Measurements from ENCODE around the gene PIP5K1A.

Gene PIP5K1A

DNA sequence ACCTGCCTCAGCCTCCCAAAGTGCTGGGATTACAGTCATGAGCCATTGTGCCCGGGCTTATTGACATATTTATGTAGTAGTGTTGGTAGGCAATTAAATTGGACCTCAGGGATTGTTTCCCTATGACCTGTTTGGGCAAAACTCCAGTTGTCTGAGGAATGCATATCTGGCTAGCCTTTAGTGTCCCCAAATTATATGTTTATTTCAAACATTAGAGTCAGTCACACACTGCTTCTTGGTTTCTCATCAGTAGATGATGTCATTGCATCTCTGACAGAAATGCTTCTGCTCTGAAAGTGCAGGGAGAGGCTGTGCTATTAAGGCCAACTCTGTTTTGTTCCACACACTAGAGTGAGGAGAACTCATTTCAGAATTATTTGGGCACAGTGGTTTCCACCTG is 12.5 kb downstream of the PIP5K1A start:
- no peak for DNase-seq
- Histone ChIP-seq H3K36me3 (peaks cover 96% of the 10 kb centered on the region), H3K27ac (no peak overlapping the region), H3K4me3 (ENCODE audit: low read depth, low read length) (no peak overlapping the region), H3K27me3 (ENCODE audit: insufficient read depth, low read depth, severe bottlenecking) (no peaks in the 10 kb centered on the region), H3K9me3 (ENCODE audit: severe bottlenecking) (no peaks in the 10 kb centered on the region)
- TF ChIP-seq, protein P1, sequence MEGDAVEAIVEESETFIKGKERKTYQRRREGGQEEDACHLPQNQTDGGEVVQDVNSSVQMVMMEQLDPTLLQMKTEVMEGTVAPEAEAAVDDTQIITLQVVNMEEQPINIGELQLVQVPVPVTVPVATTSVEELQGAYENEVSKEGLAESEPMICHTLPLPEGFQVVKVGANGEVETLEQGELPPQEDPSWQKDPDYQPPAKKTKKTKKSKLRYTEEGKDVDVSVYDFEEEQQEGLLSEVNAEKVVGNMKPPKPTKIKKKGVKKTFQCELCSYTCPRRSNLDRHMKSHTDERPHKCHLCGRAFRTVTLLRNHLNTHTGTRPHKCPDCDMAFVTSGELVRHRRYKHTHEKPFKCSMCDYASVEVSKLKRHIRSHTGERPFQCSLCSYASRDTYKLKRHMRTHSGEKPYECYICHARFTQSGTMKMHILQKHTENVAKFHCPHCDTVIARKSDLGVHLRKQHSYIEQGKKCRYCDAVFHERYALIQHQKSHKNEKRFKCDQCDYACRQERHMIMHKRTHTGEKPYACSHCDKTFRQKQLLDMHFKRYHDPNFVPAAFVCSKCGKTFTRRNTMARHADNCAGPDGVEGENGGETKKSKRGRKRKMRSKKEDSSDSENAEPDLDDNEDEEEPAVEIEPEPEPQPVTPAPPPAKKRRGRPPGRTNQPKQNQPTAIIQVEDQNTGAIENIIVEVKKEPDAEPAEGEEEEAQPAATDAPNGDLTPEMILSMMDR (IDR thresholded peaks at IDR 0.05; ENCODE audit: low read depth, low read length) = no peak

DNA sequence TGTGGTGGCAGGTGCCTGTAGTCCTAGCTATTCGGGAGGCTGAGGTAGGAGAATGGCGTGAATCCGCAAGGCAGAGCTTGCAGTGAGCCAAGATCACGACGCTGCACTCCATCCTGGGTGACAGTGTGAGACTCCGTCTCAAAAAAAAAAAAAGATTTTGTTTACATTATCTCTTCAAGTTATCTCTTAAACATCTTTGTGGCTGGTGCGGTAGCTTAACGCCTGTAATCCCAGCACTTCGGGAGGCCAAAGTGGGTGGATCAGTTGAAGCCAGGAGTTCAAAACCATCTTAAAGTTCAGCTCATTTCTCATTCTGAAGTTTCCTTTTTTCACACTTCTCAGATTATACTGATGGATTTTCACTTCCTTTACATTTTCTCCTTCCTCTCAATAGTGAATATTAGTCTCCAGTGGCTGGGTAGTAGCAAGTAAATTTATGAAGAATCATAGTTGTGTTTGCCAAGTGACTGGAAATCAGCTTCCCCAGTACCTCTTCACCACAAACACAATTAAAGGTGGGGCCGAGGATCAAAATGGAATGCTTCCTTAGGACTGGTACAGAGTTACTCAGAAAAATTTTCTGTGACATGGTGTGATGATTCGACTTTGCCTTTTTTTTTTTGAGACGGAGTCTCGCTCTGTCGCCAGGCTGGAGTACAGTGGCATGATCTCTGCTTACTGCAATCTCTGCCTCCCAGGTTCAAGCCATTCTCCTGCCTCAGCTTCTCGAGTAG is 13.8 kb downstream of the PIP5K1A start:
- TF ChIP-seq, protein P1 (IDR thresholded peaks at IDR 0.05; ENCODE audit: low read depth, low read length) = no peak
- Histone ChIP-seq H3K4me3 (ENCODE audit: low read depth, low read length) (no peak overlapping the region), H3K36me3 (peaks cover 91% of the 10 kb centered on the region), H3K27ac (no peak overlapping the region), H3K9me3 (ENCODE audit: severe bottlenecking) (no peaks in the 10 kb centered on the region), H3K27me3 (ENCODE audit: insufficient read depth, low read depth, severe bottlenecking) (no peaks in the 10 kb centered on the region)
- no peak for DNase-seq

DNA sequence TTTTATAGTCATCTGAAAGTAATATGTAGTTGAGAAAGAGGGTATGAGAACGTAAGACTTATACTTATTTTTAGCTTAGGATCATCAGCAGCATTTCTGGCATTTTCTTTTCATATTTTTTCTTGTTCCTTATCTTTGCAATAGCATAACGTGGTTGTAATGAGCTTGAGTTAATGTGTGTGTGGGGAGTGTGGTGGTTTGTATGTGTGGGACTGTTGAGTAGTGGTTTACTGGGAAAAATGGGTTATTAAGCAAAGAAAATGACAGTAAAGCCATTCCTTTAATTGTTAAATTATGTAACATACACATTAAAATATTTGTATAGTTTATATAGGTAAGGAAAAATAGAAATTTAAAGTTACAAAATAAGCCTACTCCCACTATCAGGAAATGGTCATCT is 15.2 kb downstream of the PIP5K1A start:
- Histone ChIP-seq H3K27ac (no peak overlapping the region), H3K4me3 (ENCODE audit: low read depth, low read length) (no peak overlapping the region), H3K9me3 (ENCODE audit: severe bottlenecking) (no peaks in the 10 kb centered on the region), H3K36me3 (peaks cover 92% of the 10 kb centered on the region), H3K27me3 (ENCODE audit: insufficient read depth, low read depth, severe bottlenecking) (no peaks in the 10 kb centered on the region)
- TF ChIP-seq, protein P1 (IDR thresholded peaks at IDR 0.05; ENCODE audit: low read depth, low read length) = no peak
- no peak for DNase-seq

DNA sequence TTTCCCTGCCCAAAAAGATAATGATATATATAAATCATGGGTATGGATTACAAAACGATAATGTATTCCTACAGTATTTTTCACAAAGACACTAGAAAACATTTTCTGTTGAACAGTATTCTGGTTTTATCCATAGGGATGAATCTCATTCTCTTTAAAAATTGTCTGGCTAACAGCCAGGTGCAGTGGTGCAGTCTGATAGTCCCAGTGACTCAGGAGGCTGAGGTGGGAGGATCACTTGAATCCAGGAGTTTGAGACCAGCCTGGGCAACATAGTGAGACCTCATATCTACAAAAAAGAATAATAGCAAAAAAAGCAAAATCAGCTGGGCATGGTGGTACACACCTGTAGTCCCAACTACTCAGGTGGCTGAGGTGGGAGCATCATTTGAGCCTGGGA is 23.3 kb downstream of the PIP5K1A start:
- no peak for DNase-seq
- H3K36me3 ChIP-seq = peaks cover 84% of the 10 kb centered on the region
- no peak overlapping the region for H3K4me3 ChIP-seq (ENCODE audit: low read depth, low read length)
- H3K27me3 ChIP-seq (ENCODE audit: insufficient read depth, low read depth, severe bottlenecking) = no peaks in the 10 kb centered on the region
- H3K9me3 ChIP-seq (ENCODE audit: severe bottlenecking) = no peaks in the 10 kb centered on the region
- no peak overlapping the region for H3K27ac ChIP-seq
- TF ChIP-seq, protein P1 (IDR thresholded peaks at IDR 0.05; ENCODE audit: low read depth, low read length) = no peak

DNA sequence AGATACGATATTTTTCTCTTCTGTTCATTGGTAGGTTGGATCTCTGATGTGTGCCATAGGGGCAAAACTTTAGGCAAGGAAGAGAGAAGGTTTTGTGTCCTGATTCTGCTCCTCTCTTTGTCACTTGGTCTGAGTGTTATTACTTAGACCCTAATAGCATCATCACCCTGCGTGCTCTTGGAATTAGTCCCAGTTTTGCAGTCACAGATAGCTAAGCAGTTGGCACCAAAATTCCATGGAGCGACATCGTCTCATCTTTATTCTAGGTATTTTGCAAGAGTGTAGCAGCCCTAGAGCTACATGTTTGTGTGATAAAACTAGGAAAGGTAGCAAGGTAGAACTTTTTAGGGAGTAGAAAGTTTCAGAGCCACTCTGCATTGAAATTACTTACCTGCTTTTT is 23.8 kb downstream of the PIP5K1A start:
- TF ChIP-seq, protein P1 (IDR thresholded peaks at IDR 0.05; ENCODE audit: low read depth, low read length) = no peak
- H3K36me3 ChIP-seq = peaks cover 89% of the 10 kb centered on the region
- H3K27me3 ChIP-seq (ENCODE audit: insufficient read depth, low read depth, severe bottlenecking) = no peaks in the 10 kb centered on the region

DNA sequence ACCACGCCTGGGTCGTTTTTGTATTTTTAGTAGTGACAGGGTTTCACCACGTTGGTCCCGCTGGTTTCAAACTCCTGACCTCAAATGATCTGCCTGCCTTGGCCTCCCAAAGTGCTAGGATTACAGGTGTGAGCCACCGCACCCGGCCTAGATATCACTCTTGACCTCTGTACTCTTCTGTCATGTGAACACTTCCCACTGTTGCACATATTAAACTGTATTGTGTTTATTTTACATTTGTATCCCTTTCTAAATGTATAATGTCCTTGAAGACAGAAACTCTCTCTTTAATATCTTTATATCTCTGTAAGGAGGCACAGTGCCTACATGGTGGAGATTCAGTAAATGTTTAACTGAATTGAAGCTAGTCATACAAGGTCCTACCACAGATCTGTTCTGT is 36.9 kb downstream of the PIP5K1A start:
- peaks cover 100% of the 10 kb centered on the region for H3K36me3 ChIP-seq
- TF ChIP-seq, protein P1 (IDR thresholded peaks at IDR 0.05; ENCODE audit: low read depth, low read length) = no peak
- DNase-seq = no peak
- H3K27me3 ChIP-seq (ENCODE audit: insufficient read depth, low read depth, severe bottlenecking) = no peaks in the 10 kb centered on the region
- H3K27ac ChIP-seq = no peak overlapping the region
- H3K9me3 ChIP-seq (ENCODE audit: severe bottlenecking) = no peaks in the 10 kb centered on the region
- no peak overlapping the region for H3K4me3 ChIP-seq (ENCODE audit: low read depth, low read length)

More for the DNA sequence above, 23.8 kb downstream of the PIP5K1A start:
- DNase-seq = no peak
- Histone ChIP-seq H3K4me3 (ENCODE audit: low read depth, low read length) (no peak overlapping the region), H3K9me3 (ENCODE audit: severe bottlenecking) (no peaks in the 10 kb centered on the region), H3K27ac (no peak overlapping the region)

Measured in WERI-Rb-1 (cell line).